Muscle layer of colon (tissue), 2 donors: ENCODE data around the gene URB1.
"Not testable (repeated sequence)": the region's sequence is repeated elsewhere in the genome, so short reads cannot be mapped to it uniquely, and the experiment has no call there.

ENCODE experiments used
- H3K27ac ChIP-seq: one replicate; pipeline ENCODE4 v1.7.0; 2013; ENCODE audit warnings: low read depth, mild to moderate bottlenecking, low read length, moderate library complexity
- H3K27me3 ChIP-seq, 2 donors: one replicate each; pipeline ENCODE4 v1.7.0; 2013; ENCODE audit warnings: low read length in 2 of 2, mild to moderate bottlenecking in 2 of 2; ENCODE audit not compliant: insufficient read depth in 2 of 2, control insufficient read depth in 1 of 2
- H3K36me3 ChIP-seq: one replicate; pipeline ENCODE4 v1.7.0; 2013; ENCODE audit warnings: mild to moderate bottlenecking, low read length; ENCODE audit not compliant: insufficient read depth
- H3K4me1 ChIP-seq: one replicate; pipeline ENCODE4 v1.7.0; 2013; ENCODE audit warnings: mild to moderate bottlenecking, low read length; ENCODE audit not compliant: insufficient read depth
- H3K4me3 ChIP-seq, 2 donors: one replicate each; pipeline ENCODE4 v1.7.0; 2013; ENCODE audit warnings: low read length in 2 of 2, low read depth in 1 of 2, mild to moderate bottlenecking in 1 of 2, moderate library complexity in 1 of 2
- H3K9ac ChIP-seq: one replicate; pipeline ENCODE4 v1.7.0; 2013; ENCODE audit warnings: low read length
- H3K9me3 ChIP-seq: one replicate; pipeline ENCODE4 v1.7.0; 2013; ENCODE audit warnings: mild to moderate bottlenecking, low read length
- donor health status: abdominal sarcoma.
- donor health status: Adenocarcinoma of cecum.

URB1 gene

DNA sequence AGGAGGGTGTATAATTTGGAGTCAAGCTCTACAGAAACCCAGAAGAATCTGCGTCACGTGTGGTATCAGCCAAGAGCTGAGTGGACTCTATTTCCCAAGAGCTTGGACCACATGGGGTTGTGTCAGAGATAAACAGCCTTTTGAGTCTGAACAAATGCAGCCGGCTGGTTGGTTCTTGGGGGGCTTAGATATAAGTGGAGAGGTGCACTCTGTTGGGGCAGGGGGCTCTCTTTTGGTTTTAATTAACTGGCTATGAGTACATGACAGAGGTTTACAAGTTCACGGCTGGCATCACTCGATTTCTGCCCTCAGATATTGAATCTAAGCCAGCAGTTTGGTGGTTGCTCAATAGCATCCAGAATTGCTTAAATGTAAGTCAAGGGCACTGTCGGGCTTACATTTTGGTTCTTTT lies 94.7 kb downstream of the URB1 start:
- H3K36me3 ChIP-seq: no peaks in the 10 kb centered on the region
- no peak overlapping the region for H3K4me3 ChIP-seq
- H3K9me3 ChIP-seq: no peaks in the 10 kb centered on the region
- H3K4me1 ChIP-seq: no peaks in the 10 kb centered on the region
- H3K27me3 ChIP-seq: no peaks in the 10 kb centered on the region
- H3K9ac ChIP-seq: no peak overlapping the region
- H3K27ac ChIP-seq: no peak overlapping the region

DNA sequence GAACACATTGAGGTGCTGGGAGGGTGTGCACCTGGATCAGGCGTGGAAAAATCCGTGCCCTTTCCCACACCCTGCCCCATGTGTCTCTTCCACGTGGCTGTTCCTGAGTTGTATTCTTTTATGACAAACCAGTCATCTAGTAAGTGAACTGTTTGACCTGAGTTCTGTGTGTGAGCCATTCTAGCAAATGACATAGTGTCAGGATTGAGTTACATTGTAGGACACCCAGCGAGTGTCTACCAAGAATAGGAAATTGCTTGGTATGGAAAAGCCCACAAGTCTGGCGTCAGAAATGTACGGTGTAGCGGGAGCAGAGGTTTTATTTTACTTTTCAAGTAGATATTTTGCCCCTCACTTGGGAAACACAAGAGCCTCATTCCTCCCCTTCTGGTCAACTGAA lies 95.4 kb downstream of the URB1 start:
- no peak overlapping the region for H3K27ac ChIP-seq
- no peaks in the 10 kb centered on the region for H3K36me3 ChIP-seq
- H3K9ac ChIP-seq: no peak overlapping the region
- no peak overlapping the region for H3K4me3 ChIP-seq
- H3K27me3 ChIP-seq: no peaks in the 10 kb centered on the region
- no peaks in the 10 kb centered on the region for H3K9me3 ChIP-seq
- no peaks in the 10 kb centered on the region for H3K4me1 ChIP-seq

DNA sequence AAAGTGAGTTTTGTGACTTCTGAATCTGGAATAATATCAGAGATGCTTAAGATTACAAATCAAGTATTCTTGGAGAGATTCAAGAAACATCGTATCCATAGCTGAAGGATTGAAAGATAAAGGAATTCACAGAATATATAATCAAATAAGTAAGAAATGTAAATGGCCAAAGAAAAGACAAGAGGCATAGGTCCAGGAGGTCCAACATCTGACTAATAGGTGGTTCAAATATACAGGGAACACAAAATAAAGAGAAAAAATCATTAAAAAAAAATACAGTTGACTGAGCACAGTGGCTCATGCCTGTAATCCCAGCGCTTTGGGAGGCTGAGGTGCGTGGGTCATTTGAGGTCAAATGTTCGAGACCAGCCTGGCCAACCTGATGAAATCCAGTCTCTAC lies 107.3 kb downstream of the URB1 start:
- no peak overlapping the region for H3K9ac ChIP-seq
- H3K27ac ChIP-seq: no peak overlapping the region
- H3K4me3 ChIP-seq: no peak overlapping the region
- no peaks in the 10 kb centered on the region for H3K27me3 ChIP-seq
- H3K36me3 ChIP-seq: no peaks in the 10 kb centered on the region
- no peaks in the 10 kb centered on the region for H3K9me3 ChIP-seq
- H3K4me1 ChIP-seq: no peaks in the 10 kb centered on the region

DNA sequence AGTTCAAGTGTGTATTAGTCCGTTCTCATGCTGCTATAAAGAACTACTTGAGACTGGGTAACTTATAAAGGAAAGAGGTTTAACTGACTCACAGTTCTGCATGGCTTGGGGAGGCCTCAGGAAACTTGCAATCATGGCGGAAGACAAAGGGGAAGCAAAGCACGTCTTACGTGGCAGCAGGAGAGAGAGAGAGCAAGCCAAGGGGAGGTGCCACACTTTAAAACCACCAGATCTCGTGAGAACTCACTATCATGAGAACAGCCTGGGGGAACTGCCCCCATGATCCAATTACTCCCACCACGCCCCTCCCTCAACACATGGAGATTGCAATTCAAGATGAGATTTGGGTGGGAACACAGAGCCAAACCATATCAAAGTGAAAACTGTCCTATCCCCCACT lies 109.8 kb downstream of the URB1 start:
- H3K9me3 ChIP-seq: no peaks in the 10 kb centered on the region
- H3K4me1 ChIP-seq: peaks cover 11% of the 10 kb centered on the region
- H3K4me3 ChIP-seq: no peak overlapping the region
- no peak overlapping the region for H3K9ac ChIP-seq
- H3K36me3 ChIP-seq: no peaks in the 10 kb centered on the region
- H3K27me3 ChIP-seq: no peaks in the 10 kb centered on the region
- H3K27ac ChIP-seq: no peak overlapping the region

- H3K9me3 ChIP-seq: no peaks in the 10 kb centered on the region
- H3K27ac ChIP-seq: no peak overlapping the region
- no peaks in the 10 kb centered on the region for H3K36me3 ChIP-seq
- no peaks in the 10 kb centered on the region for H3K27me3 ChIP-seq
- peaks cover 14% of the 10 kb centered on the region for H3K4me1 ChIP-seq
- no peak overlapping the region for H3K4me3 ChIP-seq
- no peak overlapping the region for H3K9ac ChIP-seq
Measured at GRCh38 chr21:32281531-32281930, 111.3 kb downstream of the URB1 start.

GRCh38 chr21:32279377-32279680 lies 113.5 kb downstream of the URB1 start:
- peak overlapping the region; percentile 86 for H3K9ac ChIP-seq
- H3K36me3 ChIP-seq: no peaks in the 10 kb centered on the region
- peak overlapping the region; percentile 48 to 92 for H3K4me3 ChIP-seq
- peaks cover 14% of the 10 kb centered on the region for H3K4me1 ChIP-seq
- no peaks in the 10 kb centered on the region for H3K27me3 ChIP-seq
- no peaks in the 10 kb centered on the region for H3K9me3 ChIP-seq
- H3K27ac ChIP-seq: peak overlapping the region; percentile 5

DNA sequence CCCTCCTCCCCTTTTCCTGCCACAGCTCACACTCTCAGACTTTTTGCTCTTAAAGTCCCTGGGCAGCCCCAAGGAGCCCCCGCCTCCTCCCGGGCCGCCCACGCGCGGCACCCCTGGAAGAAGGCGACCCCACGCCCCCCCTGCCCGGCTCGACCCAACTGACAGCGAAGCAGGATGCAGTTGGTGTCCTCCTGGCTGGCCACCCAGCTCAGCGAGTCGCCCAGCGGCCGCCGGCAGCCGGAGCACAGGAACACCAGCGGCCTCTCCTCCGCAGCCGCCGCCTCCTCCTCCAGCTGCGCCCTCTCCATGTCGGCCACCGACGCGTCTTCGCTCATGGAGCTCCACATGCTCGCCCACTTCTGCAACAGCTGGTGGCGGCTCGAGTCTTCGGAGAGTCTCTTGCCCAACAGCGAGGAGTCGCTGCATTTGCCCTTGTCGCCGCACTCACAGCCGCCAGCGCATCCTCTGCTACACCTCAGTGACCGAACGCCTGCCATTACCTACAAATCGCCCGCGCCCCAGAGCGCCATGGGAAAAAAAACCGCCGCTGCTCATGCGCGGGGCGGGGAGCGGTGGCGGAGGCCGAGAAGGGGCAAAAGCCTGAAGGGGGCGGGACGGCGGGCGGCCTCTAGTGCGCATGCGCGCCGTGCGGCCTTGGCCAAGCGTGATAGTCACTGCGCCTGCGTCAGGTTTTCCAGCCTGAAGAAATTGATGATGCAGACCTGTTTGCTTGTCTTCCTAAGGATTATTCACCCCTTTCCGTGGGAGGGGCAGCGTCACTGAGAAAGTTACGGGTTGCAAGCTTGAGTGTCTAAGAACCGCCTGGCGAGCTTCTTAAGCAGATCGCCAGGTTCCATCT lies 114.1 kb downstream of the URB1 start, which contains the start of gene MIS18A:
TSS of gene MIS18A (minus strand) at position 532 of the 859 bp plus-strand sequence. CDS start at position 497, 35 bp downstream.
- H3K9ac ChIP-seq: peak within 1 kb of the TSS; percentile 86
- peak within 1 kb of the TSS; percentile 35 for H3K27ac ChIP-seq
- H3K9me3 ChIP-seq: no peaks in the 10 kb centered on the region
- peak within 1 kb of the TSS; percentile 48 to 92 for H3K4me3 ChIP-seq
- H3K4me1 ChIP-seq: peaks cover 14% of the 10 kb centered on the region
- no peaks in the 10 kb centered on the region for H3K36me3 ChIP-seq
- H3K27me3 ChIP-seq: no peaks in the 10 kb centered on the region

- Histone ChIP-seq H3K4me3 (peak overlapping the region; percentile 48 to 92), H3K4me1 (peaks cover 14% of the 10 kb centered on the region), H3K27me3 (no peaks in the 10 kb centered on the region), H3K9me3 (no peaks in the 10 kb centered on the region), H3K9ac (peak overlapping the region; percentile 65), H3K27ac (peak overlapping the region; percentile 35), H3K36me3 (no peaks in the 10 kb centered on the region)
Measured at GRCh38 chr21:32278103-32278502, 114.7 kb downstream of the URB1 start.

GRCh38 chr21:32276671-32277070 lies 116.1 kb downstream of the URB1 start:
- H3K27me3 ChIP-seq: no peaks in the 10 kb centered on the region
- H3K9ac ChIP-seq: no peak overlapping the region
- no peak overlapping the region for H3K27ac ChIP-seq
- H3K4me3 ChIP-seq: no peak overlapping the region
- peaks cover 5% of the 10 kb centered on the region for H3K36me3 ChIP-seq
- H3K9me3 ChIP-seq: no peaks in the 10 kb centered on the region
- peaks cover 14% of the 10 kb centered on the region for H3K4me1 ChIP-seq

DNA sequence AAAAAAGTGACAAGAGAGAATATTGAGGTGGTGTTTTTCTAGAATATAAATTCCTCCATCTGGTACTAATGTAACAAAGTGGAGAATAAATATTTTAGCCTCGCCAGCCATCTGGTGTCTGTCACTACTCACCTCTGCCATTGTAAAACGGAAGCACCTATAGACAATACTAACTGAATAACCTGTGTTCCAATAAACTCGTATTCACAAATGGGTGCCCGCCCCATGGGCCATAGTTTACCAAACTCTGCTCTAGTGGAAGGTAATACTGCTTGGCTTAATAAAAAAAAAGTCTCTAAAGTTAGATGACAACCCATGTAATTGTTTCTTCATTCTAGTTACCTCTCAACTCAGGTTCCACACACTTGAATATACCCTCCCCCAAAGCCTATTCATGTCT lies 122.1 kb downstream of the URB1 start:
- peaks cover 15% of the 10 kb centered on the region for H3K36me3 ChIP-seq
- no peak overlapping the region for H3K27ac ChIP-seq
- no peaks in the 10 kb centered on the region for H3K27me3 ChIP-seq
- no peak overlapping the region for H3K4me3 ChIP-seq
- H3K4me1 ChIP-seq: no peaks in the 10 kb centered on the region
- no peak overlapping the region for H3K9ac ChIP-seq
- H3K9me3 ChIP-seq: no peaks in the 10 kb centered on the region

DNA sequence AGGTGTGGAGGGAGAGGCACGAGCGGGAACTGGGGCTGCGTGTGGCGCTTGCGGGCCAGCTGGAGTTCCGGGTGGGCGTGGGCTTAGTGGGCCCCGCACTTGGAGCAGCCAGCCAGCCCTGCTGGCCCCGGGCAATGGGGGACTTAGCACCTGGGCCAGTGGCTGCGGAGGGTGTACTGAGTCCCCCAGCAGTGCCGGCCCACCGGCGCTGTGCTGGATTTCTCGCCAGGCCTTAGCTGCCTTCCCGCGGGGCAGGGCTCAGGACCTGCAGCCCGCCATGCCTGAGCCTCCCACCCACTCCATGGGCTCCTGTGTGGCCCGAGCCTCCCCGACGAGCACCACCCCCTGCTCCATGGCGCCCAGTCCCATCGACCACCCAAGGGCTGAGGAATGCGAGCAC lies 127.5 kb downstream of the URB1 start:
- not testable (repeated sequence) for H3K9ac ChIP-seq, H3K27me3 ChIP-seq, H3K4me3 ChIP-seq, H3K27ac ChIP-seq, H3K4me1 ChIP-seq, H3K36me3 ChIP-seq, H3K9me3 ChIP-seq

DNA sequence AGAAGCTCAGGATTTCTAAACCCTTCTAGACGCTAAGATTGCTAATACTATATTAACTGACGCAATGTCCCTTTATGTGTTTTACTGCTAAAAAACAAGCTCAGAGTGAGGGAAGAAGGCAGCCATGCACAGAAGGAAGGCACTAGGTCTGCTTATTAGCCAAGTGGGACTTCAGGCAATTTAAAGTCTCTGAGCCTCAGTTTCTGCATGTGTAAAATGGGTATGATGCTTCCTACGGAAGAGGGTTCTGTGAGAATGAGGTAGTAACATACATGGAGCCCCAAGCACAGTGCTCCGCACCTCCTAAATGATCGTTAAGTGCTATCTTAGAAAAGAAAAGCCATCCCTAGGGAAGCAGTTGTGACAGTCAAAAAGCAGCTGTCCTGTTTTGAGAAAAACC lies 130.9 kb downstream of the URB1 start:
- no peaks in the 10 kb centered on the region for H3K27me3 ChIP-seq
- H3K27ac ChIP-seq: no peak overlapping the region
- H3K36me3 ChIP-seq: no peaks in the 10 kb centered on the region
- H3K4me1 ChIP-seq: peaks cover 13% of the 10 kb centered on the region
- H3K4me3 ChIP-seq: no peak overlapping the region
- no peaks in the 10 kb centered on the region for H3K9me3 ChIP-seq
- no peak overlapping the region for H3K9ac ChIP-seq
